Thymus (tissue), 11 donors: Measurements from ENCODE around the gene OR51B2. TPM values are rescaled to one million over a fixed set of nuclear protein-coding genes. Genes with fewer than 3 reads are reported as not detected.
"Not testable (repeated sequence)": the region's sequence is repeated elsewhere in the genome, so short reads cannot be mapped to it uniquely, and the experiment has no call there.

Source experiments
- DNase-seq, 9 donors: peaks; one replicate each; pipeline ENCODE4 v3.0.0-alpha.2; 2013; ENCODE audit warnings: low spot score in 9 of 9, low read depth in 6 of 9, missing footprints in 1 of 9
- H3K27ac ChIP-seq, 2 donors: one replicate each; pipeline ENCODE4 v1.5.1; 2013; ENCODE audit warnings: control low read depth in 1 of 2, low read depth in 1 of 2, low read length in 1 of 2, mild to moderate bottlenecking in 1 of 2, moderate library complexity in 1 of 2
- H3K27me3 ChIP-seq, 2 donors: one replicate each; pipeline ENCODE4 v1.5.1; 2013; ENCODE audit warnings: low read length in 1 of 2; ENCODE audit not compliant: control insufficient read depth in 2 of 2, insufficient read depth in 1 of 2
- H3K36me3 ChIP-seq, 2 donors: one replicate each; pipeline ENCODE4 v1.5.1; 2013; ENCODE audit warnings: low read length in 1 of 2, mild to moderate bottlenecking in 1 of 2, moderate library complexity in 1 of 2; ENCODE audit not compliant: control insufficient read depth in 2 of 2, insufficient read depth in 2 of 2
- H3K4me1 ChIP-seq, 2 donors: one replicate each; pipeline ENCODE4 v1.5.1; 2013; ENCODE audit warnings: low read length in 2 of 2; ENCODE audit not compliant: control insufficient read depth in 2 of 2, insufficient read depth in 2 of 2
- H3K4me3 ChIP-seq, 2 donors: one replicate each; pipeline ENCODE4 v1.5.1; 2013; ENCODE audit warnings: low read length in 2 of 2, control low read depth in 1 of 2, mild to moderate bottlenecking in 1 of 2
- H3K9me3 ChIP-seq, 2 donors: one replicate each; pipeline ENCODE4 v1.5.1; 2013; ENCODE audit warnings: low read length in 1 of 2, mild to moderate bottlenecking in 1 of 2; ENCODE audit not compliant: control insufficient read depth in 2 of 2, insufficient read depth in 1 of 2
- WGBS: extraction: QIAGEN DNeasy Blood & Tissue Kit; methylation state at CpG from one replicate; pipeline ENCODE4 v1.1.7; 2013; 5-methylcytosine and 5-hydroxymethylcytosine counted together
- polyA plus RNA-seq: library from polyadenylated mRNA; stranded (reverse); fragments of 200-250 nt; gene quantifications from one replicate; pipeline ENCODE4 v1.2.3, GENCODE V29; 2013
- total RNA-seq: library from RNA; stranded (reverse); fragments of 120-200 nt; gene quantifications from one replicate; pipeline ENCODE4 v1.2.4, GENCODE V29; 2013
- donor health status: healthy.

Gene OR51B2
- total and polyA plus RNA-seq, 2 donors, result 0.07 TPM; not detected in 1

DNA sequence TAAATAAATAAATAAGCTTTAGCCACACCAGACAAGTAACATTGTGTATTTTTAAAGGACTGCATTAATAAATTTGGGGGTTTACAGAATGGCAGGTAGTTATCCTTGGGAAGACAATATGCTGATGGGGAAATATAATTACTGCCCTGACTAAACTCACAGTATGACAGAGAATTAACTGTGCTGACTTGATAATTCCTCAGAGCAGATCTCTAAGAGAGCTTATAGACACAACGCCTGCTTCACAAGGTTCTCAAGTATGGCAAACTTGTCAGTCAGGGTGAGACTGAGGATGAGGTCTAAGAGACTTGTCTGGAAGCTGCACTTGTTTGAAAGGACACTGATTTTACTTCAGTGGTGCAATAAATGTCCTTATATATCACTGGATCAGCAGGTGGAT lies 25.6 kb downstream of the OR51B2 start:
- no peak for DNase-seq
- 93% methylated on average over 1 of the region's 1 CpG for WGBS
- H3K4me3 ChIP-seq, result no peak overlapping the region
- H3K4me1 ChIP-seq, result no peaks in the 10 kb centered on the region
- no peaks in the 10 kb centered on the region for H3K27me3 ChIP-seq
- no peak overlapping the region for H3K27ac ChIP-seq
- no peaks in the 10 kb centered on the region for H3K9me3 ChIP-seq
- no peaks in the 10 kb centered on the region for H3K36me3 ChIP-seq

DNA sequence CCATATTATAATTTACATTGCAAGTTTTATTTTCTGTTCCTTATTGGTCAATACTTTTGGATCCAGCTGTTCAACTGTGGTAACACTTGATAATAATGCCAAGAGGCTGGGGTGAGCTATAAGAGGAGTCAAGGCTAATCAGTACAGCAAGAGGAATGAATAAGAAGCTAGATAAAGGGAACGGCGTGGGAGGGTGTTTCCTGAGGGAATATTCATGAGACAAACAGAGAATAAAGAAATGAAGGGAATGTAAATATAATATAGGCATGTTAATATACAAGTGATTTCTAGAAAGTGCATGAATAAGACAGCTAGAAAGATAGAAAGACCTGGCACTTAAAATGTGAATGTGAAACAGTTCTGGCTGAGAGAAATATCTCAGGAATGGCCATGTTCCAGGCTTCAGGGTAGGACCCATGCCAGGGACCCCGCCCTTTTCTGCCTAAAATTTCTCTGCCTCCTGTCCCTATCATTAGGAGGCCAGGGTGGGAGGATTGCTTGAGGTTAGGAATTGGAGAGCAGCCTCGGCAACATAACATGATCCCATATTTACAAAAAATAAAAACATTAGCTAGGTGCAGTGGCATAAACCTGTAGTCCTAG lies 26.3 kb downstream of the OR51B2 start:
- Histone ChIP-seq H3K27ac (no peak overlapping the region), H3K36me3 (no peaks in the 10 kb centered on the region), H3K27me3 (no peaks in the 10 kb centered on the region), H3K4me1 (no peaks in the 10 kb centered on the region), H3K9me3 (no peaks in the 10 kb centered on the region), H3K4me3 (no peak overlapping the region)
- WGBS, result 91% methylated on average over 4 of the region's 4 CpGs
- no peak for DNase-seq

DNA sequence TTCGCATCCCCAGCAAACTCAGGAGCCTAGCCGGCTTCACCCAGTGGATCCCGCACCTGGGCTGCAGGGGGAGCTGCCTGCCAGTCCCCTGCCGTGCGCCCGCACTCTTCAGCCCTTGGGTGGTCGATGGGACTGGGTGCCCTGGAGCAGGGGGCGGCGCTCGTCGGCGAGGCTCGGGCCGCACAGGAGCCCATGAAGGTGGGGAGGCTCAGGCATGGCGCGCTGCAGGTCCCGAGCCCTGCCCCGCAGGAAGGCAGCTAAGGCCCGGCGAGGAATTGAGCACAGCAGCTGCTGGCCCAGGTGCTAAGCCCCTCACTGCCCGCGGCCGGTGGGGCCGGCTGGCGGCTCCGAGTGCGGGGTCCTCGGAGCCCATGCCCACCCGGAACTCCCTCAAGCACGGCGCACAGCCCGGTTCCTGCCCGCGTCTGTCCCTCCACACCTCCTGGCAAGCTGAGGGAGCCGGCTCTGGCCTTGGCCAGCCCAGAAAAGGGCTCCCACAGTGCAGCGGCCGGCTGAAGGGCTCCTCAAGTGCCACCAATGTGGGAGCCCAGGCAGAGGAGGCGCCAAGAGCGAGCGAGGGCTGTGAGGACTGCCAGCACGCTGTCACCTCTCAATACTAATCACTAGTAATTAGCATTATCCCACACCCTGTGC lies 29.6 kb downstream of the OR51B2 start:
- not testable (repeated sequence) for H3K4me1 ChIP-seq, DNase-seq, H3K9me3 ChIP-seq, H3K36me3 ChIP-seq, H3K4me3 ChIP-seq, H3K27me3 ChIP-seq, H3K27ac ChIP-seq
- WGBS, result 97% methylated on average over 41 of the region's 41 CpGs

DNA sequence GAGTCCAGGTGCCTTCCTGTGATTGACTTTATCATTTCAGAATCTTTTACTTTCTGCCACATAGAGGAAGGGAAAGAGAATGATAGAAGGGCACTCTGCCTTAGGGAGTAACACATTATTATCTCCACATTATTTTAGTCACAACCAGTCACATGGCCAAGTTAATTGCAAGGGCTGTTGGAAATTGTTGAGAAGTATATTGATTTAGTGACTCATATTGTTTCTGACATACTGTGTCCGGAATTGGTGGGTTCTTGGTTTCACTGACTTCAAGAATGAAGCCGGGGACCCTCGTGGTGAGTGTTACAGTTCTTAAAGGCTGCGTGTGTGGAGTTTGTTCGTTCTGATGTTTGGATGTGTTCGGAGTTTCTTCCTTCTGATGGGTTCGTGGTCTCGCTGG lies 31.1 kb downstream of the OR51B2 start:
- Histone ChIP-seq H3K4me3 (no peak overlapping the region), H3K27ac (no peak overlapping the region), H3K4me1 (no peaks in the 10 kb centered on the region), H3K9me3 (no peaks in the 10 kb centered on the region), H3K27me3 (no peaks in the 10 kb centered on the region), H3K36me3 (no peaks in the 10 kb centered on the region)
- 95% methylated on average over 8 of the region's 8 CpGs for WGBS
- no peak for DNase-seq

DNA sequence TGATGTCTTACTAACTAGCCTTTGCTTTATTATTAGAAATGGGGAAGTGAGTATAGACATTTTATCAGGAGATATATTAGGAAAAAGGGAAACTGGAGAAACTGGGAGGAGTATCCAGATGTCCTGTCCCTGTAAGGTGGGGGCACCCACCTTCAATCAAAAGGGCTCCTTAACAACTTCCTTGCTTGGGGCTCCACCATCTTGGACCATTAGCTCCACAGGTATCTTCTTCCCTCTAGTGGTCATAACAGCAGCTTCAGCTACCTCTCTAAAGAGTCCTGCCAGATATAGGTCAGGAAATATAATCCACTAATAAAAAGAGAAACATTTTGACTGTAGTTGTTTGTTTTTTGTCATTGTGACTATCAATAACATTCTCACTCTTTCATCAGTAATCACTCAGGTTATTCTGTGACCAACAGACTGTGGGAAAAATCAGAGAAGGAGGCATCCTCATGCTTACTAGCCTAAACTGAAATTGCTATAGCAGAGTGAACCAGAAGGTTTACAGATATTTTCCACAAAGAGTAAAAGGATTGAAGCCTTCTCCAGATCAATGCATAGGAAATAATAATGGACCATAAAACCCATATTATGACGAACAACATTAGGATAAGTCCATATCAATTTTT lies 32.8 kb downstream of the OR51B2 start:
- peak in 1 of 9 donors; percentile 6 for DNase-seq
- H3K4me1 ChIP-seq, result no peaks in the 10 kb centered on the region
- 91% methylated on average over 1 of the region's 1 CpG for WGBS
- no peak overlapping the region for H3K27ac ChIP-seq
- no peaks in the 10 kb centered on the region for H3K36me3 ChIP-seq
- H3K4me3 ChIP-seq, result no peak overlapping the region
- H3K9me3 ChIP-seq, result no peaks in the 10 kb centered on the region
- no peaks in the 10 kb centered on the region for H3K27me3 ChIP-seq

DNA sequence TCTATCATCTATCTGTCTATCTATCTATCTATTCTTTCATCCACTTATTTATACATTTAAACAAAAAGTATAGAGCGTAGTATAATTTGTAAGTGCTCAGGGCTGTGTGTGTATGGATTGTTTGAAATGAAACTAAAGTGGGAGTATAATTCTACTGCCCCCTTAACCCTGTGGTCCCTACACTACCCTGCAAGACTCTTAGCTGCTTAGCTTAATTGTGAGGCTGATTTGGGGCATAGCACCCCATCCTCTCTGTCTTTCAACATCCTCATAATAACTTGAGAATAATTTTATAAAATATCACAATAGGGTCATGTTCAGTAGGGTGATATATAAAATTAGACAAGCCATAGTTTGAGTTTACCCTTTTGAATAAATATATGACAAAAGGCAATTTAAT lies 34.0 kb downstream of the OR51B2 start:
- Histone ChIP-seq H3K4me3 (no peak overlapping the region), H3K36me3 (no peaks in the 10 kb centered on the region), H3K27me3 (no peaks in the 10 kb centered on the region), H3K4me1 (no peaks in the 10 kb centered on the region), H3K27ac (no peak overlapping the region), H3K9me3 (no peaks in the 10 kb centered on the region)
- DNase-seq, result no peak
- 99% methylated on average over 1 of the region's 1 CpG for WGBS

DNA sequence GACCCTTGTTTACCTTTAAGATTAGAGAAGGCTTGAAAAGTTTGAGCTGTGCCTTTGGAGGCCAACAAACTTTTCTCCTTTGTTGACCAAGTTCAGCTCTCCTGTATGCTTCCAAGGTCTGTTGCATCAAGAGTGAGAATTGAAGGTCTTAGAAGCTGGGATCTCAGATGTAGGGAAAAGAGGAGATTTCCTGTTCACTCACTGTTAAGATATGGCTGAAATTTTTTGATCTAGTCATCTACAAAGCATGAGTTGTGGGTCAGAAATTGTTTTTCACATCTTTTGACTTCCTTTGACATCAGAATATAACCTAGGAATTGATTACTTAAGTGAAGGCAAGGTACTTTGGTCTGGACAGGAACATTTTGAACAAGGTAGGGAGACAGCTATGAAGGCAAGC lies 34.4 kb downstream of the OR51B2 start:
- DNase-seq, result no peak
- Histone ChIP-seq H3K9me3 (no peaks in the 10 kb centered on the region), H3K27me3 (no peaks in the 10 kb centered on the region), H3K36me3 (no peaks in the 10 kb centered on the region), H3K4me1 (no peaks in the 10 kb centered on the region), H3K27ac (no peak overlapping the region), H3K4me3 (no peak overlapping the region)

DNA sequence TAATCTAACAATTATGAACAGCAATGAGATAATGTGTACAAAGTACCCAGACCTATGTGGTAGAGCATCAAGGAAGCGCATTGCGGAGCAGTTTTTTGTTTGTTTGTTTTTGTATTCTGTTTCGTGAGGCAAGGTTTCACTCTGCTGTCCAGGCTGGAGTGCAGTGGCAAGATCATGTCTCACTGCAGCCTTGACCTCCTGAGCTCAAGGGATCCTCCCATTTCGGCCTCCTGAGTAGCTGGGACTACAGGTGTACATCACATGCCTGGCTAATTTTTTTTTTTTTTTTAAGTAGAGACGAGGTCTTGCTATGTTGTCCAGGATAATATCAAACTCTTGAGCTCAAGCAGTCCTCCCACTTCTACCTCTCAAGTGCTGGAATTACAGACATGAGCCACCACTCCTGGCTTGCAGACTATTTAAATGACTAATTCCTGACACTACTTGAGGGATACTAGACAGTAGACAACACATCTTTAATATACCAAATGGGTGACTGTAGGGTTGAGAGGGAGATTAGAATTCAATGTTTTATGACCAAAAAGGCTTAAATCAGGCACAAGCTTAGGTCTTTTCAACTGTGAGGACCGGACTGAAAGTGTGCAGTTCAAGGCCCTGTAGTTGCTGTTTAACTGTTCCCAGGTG lies 35.1 kb downstream of the OR51B2 start:
- no peaks in the 10 kb centered on the region for H3K9me3 ChIP-seq
- WGBS, result 93% methylated on average over 6 of the region's 6 CpGs
- no peaks in the 10 kb centered on the region for H3K4me1 ChIP-seq
- no peak overlapping the region for H3K4me3 ChIP-seq
- no peaks in the 10 kb centered on the region for H3K36me3 ChIP-seq
- no peak overlapping the region for H3K27ac ChIP-seq
- no peak for DNase-seq
- no peaks in the 10 kb centered on the region for H3K27me3 ChIP-seq
